ENCODE results near the gene PIP4P1.

GRCh38 chr14:20418501-20418909 lies 42.7 kb downstream of the PIP4P1 start:
- TF ChIP-seq CTCF (IDR thresholded peaks at IDR 0.05) (no peak), RAD21 (conservative IDR thresholded peaks at IDR 0.05 in 1 of 2, IDR thresholded peaks at IDR 0.05 in 1 of 2) (no peak), POLR2A (IDR thresholded peaks at IDR 0.05; ENCODE audit: low read length) (no peak), CBX8 (IDR thresholded peaks at IDR 0.05) (no peak), RFX5 (IDR thresholded peaks at IDR 0.05) (no peak), EP300 (IDR thresholded peaks at IDR 0.05) (no peak)
- TF ChIP-seq, protein P1, sequence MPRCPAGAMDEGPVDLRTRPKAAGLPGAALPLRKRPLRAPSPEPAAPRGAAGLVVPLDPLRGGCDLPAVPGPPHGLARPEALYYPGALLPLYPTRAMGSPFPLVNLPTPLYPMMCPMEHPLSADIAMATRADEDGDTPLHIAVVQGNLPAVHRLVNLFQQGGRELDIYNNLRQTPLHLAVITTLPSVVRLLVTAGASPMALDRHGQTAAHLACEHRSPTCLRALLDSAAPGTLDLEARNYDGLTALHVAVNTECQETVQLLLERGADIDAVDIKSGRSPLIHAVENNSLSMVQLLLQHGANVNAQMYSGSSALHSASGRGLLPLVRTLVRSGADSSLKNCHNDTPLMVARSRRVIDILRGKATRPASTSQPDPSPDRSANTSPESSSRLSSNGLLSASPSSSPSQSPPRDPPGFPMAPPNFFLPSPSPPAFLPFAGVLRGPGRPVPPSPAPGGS (IDR thresholded peaks at IDR 0.05): no peak
- TF ChIP-seq, protein P2, sequence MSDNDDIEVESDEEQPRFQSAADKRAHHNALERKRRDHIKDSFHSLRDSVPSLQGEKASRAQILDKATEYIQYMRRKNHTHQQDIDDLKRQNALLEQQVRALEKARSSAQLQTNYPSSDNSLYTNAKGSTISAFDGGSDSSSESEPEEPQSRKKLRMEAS (IDR thresholded peaks at IDR 0.05): no peak
